ENCODE measurements around the gene IVL.

IVL gene, protein sequence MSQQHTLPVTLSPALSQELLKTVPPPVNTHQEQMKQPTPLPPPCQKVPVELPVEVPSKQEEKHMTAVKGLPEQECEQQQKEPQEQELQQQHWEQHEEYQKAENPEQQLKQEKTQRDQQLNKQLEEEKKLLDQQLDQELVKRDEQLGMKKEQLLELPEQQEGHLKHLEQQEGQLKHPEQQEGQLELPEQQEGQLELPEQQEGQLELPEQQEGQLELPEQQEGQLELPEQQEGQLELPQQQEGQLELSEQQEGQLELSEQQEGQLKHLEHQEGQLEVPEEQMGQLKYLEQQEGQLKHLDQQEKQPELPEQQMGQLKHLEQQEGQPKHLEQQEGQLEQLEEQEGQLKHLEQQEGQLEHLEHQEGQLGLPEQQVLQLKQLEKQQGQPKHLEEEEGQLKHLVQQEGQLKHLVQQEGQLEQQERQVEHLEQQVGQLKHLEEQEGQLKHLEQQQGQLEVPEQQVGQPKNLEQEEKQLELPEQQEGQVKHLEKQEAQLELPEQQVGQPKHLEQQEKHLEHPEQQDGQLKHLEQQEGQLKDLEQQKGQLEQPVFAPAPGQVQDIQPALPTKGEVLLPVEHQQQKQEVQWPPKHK

GRCh38 chr1:152907686-152908601, at the start of gene IVL:
IVL (plus strand) TSS chr1:152908546; CDS start chr1:152909798, 1,252 bp downstream.
- no peak for DNase-seq
- intact Hi-C loops (cut with DNase I; ENCODE audit: low total_unique reads) = no loop called here
- no peaks in the 10 kb centered on the region for H3K9me3 ChIP-seq

DNA sequence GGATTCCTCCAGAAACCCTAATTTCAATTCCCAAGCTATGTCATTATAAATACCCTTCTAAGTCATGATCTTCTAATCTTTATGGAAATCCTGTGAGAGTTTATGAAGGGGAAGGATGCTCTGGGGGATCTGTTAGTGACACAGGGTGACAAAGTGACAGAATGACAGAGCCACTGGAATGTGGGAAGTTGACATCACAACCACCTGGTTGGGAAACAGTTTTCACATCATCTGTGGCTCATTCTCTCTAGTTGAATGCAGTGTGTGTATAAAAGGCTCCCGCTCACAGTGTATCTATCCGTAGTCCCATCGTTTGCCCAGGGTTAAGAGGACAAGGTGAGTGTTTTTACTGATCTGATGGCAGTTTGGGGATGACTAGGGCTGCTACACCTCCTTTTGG, 48.6 kb upstream of the IVL start, which contains the start of gene LCE7A:
TSS of gene LCE7A (plus strand) at position 301 of the 400 bp plus-strand sequence. CDS start 702 bp downstream, outside the sequence.
- no peaks in the 10 kb centered on the region for H3K27me3 ChIP-seq
- intact Hi-C loops (cut with DNase I; ENCODE audit: low total_unique reads) = no loop called here
- no peaks in the 10 kb centered on the region for H3K9me3 ChIP-seq
- no peak within 1 kb of the TSS for H3K27ac ChIP-seq
- no peak for DNase-seq
- no peak for TF ChIP-seq CTCF (IDR thresholded peaks at IDR 0.05)
- no peaks in the 10 kb centered on the region for H3K36me3 ChIP-seq
- no peak within 1 kb of the TSS for H3K4me3 ChIP-seq
- no peaks in the 10 kb centered on the region for H3K4me1 ChIP-seq

More at GRCh38 chr1:152907686-152908601, at the start of gene IVL:
- Histone ChIP-seq H3K4me1 (no peaks in the 10 kb centered on the region), H3K4me3 (no peak within 1 kb of the TSS), H3K36me3 (no peaks in the 10 kb centered on the region), H3K27ac (no peak within 1 kb of the TSS), H3K27me3 (peaks cover 0 to 9% of the 10 kb centered on the region in 2 donors)
- TF ChIP-seq CTCF (IDR thresholded peaks at IDR 0.05) = no peak

DNA sequence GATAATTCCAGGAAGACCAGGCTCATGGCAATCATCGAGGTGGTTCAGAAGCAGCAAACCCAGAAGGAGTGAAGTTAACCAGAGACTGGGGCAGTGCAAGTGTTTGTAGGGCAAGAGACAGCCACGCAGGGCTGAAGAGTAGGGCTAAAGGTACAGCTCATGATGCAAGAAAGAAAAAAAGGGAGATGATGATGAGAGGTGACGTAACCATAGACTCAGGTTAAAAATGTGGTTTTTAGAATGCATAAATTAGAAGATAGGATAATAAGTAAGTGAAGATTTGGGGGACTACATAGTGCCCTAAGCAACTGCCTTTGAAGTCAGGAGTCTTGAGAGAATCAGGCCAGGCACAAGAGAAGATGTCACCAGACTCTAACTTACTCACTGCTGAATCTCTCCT, 48.2 kb upstream of the IVL start:
- Histone ChIP-seq H3K4me3 (no peak overlapping the region), H3K4me1 (no peaks in the 10 kb centered on the region), H3K36me3 (no peaks in the 10 kb centered on the region), H3K9me3 (no peaks in the 10 kb centered on the region), H3K27ac (no peak overlapping the region), H3K27me3 (no peaks in the 10 kb centered on the region)
- no peak for TF ChIP-seq CTCF (IDR thresholded peaks at IDR 0.05)
- intact Hi-C loops (cut with DNase I; ENCODE audit: low total_unique reads) = no loop called here
- DNase-seq = no peak

DNA sequence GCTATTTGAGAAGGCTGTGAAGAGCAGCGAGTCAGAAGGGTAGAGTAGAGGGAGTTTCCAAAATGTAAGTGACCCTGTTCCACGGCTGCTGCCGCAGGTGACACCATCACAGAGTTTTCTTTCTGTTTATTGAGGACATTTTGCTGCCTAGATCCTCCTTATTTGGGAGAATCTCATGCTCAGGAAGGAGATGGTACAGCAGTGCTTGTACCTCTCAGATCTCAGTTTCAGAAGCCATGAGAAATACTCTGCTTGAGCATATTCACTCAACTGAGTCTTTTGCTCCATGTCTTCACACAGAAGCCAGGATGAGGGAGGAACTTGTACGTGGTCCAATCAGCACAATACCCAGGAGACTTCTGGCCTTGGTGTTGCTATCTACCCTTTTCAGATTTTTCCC, 47.0 kb upstream of the IVL start:
- intact Hi-C loops (cut with DNase I; ENCODE audit: low total_unique reads) = no loop called here
- no peak for TF ChIP-seq CTCF (IDR thresholded peaks at IDR 0.05)
- Histone ChIP-seq H3K36me3 (no peaks in the 10 kb centered on the region), H3K27me3 (no peaks in the 10 kb centered on the region), H3K4me1 (no peaks in the 10 kb centered on the region), H3K27ac (no peak overlapping the region), H3K9me3 (no peaks in the 10 kb centered on the region), H3K4me3 (no peak overlapping the region)
- DNase-seq = no peak

DNA sequence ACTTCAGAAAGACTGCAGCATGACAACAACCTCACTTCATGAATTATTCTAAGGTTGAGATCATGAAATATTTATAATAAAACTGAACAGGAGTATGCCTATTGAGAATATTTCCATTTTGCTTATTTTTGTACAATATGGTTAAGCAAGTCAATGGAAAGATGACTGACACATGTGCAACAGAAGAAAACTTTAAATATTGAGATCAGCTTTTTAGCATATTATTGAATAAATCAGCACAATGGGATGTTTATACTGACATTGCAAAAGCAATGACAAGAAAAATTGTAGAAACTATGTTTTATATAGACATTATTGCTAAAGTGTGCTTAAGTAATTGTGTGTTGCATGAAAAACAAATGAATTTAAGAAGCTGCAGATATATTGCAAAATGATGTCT, 43.9 kb upstream of the IVL start:
- no peaks in the 10 kb centered on the region for H3K36me3 ChIP-seq
- intact Hi-C loops (cut with DNase I; ENCODE audit: low total_unique reads) = no loop called here
- no peak for TF ChIP-seq CTCF (IDR thresholded peaks at IDR 0.05)
- H3K4me1 ChIP-seq = no peaks in the 10 kb centered on the region
- H3K27me3 ChIP-seq = no peaks in the 10 kb centered on the region
- no peaks in the 10 kb centered on the region for H3K9me3 ChIP-seq
- no peak for DNase-seq
- H3K27ac ChIP-seq = no peak overlapping the region
- H3K4me3 ChIP-seq = no peak overlapping the region

All from tibial artery (tissue), 4 donors.